HepG2 (cell line): ENCODE measurements around the gene HNRNPA1L2. TPM values are rescaled to one million over a fixed set of nuclear protein-coding genes. Genes with fewer than 3 reads are reported as not detected.

ENCODE experiments used
- DNMT1 ChIP-seq: sonication (generic); formaldehyde crosslinking; IDR thresholded peaks from 2 replicates; pipeline ENCODE4 v1.5.1; 2020; ENCODE audit warnings: mild to moderate bottlenecking, missing genetic modification reagents
- HNRNPH1 ChIP-seq: fragments of 200-400 bp; formaldehyde crosslinking; optimal IDR thresholded peaks from 2 replicates; pipeline ENCODE3; 2017; ENCODE audit warnings: mild to moderate bottlenecking, low read depth, low read length
- HNRNPL ChIP-seq: fragments of 200-400 bp; formaldehyde crosslinking; IDR thresholded peaks from 2 replicates; pipeline ENCODE4 v1.6.1; 2017; ENCODE audit warnings: mild to moderate bottlenecking, low read depth, low read length
- KDM5B ChIP-seq: sonication (generic); formaldehyde crosslinking; IDR thresholded peaks from 2 replicates; pipeline ENCODE4 v1.4.0; 2020; ENCODE audit warnings: missing genetic modification reagents, mild to moderate bottlenecking, borderline replicate concordance
- KDM6A ChIP-seq: IDR thresholded peaks from 2 replicates; pipeline ENCODE4 v1.6.1; 2016; ENCODE audit warnings: low read depth
- MXI1 ChIP-seq: IDR thresholded peaks from 3 replicates; pipeline ENCODE4 v1.6.1; 2012; ENCODE audit warnings: low read depth, low read length, inconsistent platforms, borderline replicate concordance
- NCOR1 ChIP-seq: fragments of 200-600 bp; sonication (generic); IDR thresholded peaks from 2 replicates; pipeline ENCODE4 v1.7.0; 2017; ENCODE audit warnings: antibody characterized with exemption, low read length, borderline replicate concordance
- RBAK ChIP-seq: sonication (generic); formaldehyde crosslinking; IDR thresholded peaks from 2 replicates; pipeline ENCODE4 v1.5.1; 2020; ENCODE audit warnings: mild to moderate bottlenecking, missing genetic modification reagents
- RNF2 ChIP-seq: fragments of 450-650 bp; conservative IDR thresholded peaks from 2 replicates; pipeline ENCODE4 v1.6.1; 2016; ENCODE audit warnings: low read depth
- SMAD1 ChIP-seq: sonication (generic); formaldehyde crosslinking; IDR thresholded peaks from 2 replicates; pipeline ENCODE4 v1.4.0; 2020; ENCODE audit warnings: missing genetic modification reagents, low read depth, mild to moderate bottlenecking, borderline replicate concordance
- SP140L ChIP-seq: sonication (generic); formaldehyde crosslinking; IDR thresholded peaks from 2 replicates; pipeline ENCODE4 v1.4.0; 2020; ENCODE audit warnings: missing genetic modification reagents, borderline replicate concordance
- TCF7L2 ChIP-seq: IDR thresholded peaks from 2 replicates; pipeline ENCODE4 v1.6.1; 2011; ENCODE audit warnings: mild to moderate bottlenecking, low read depth, low read length, moderate library complexity
- ZFP36L2 ChIP-seq: sonication (generic); formaldehyde crosslinking; IDR thresholded peaks from 2 replicates; pipeline ENCODE4 v1.4.0; 2020; ENCODE audit warnings: missing genetic modification reagents
- ZNF124 ChIP-seq: sonication (generic); formaldehyde crosslinking; IDR thresholded peaks from 2 replicates; pipeline ENCODE4 v1.4.0; 2020; ENCODE audit warnings: missing genetic modification reagents
- ZNF136 ChIP-seq: sonication (generic); formaldehyde crosslinking; IDR thresholded peaks from 2 replicates; pipeline ENCODE4 v1.8.1; 2022; ENCODE audit warnings: low read depth, mild to moderate bottlenecking, moderate library complexity, missing genetic modification reagents
- ZNF143 ChIP-seq: sonication (generic); formaldehyde crosslinking; IDR thresholded peaks from 2 replicates; pipeline ENCODE4 v1.4.0; 2020; ENCODE audit warnings: missing genetic modification reagents
- ZNF354B ChIP-seq: sonication (generic); formaldehyde crosslinking; IDR thresholded peaks from 2 replicates; pipeline ENCODE4 v1.8.0; 2022; ENCODE audit warnings: mild to moderate bottlenecking, missing genetic modification reagents
- ZNF564 ChIP-seq: sonication (generic); formaldehyde crosslinking; IDR thresholded peaks from 2 replicates; pipeline ENCODE4 v1.8.1; 2023; ENCODE audit warnings: mild to moderate bottlenecking, missing genetic modification reagents
- ZNF577 ChIP-seq: sonication (generic); formaldehyde crosslinking; IDR thresholded peaks from 2 replicates; pipeline ENCODE4 v1.4.0; 2020; ENCODE audit warnings: mild to moderate bottlenecking, low read depth, missing genetic modification reagents, borderline replicate concordance
- ZNF652 ChIP-seq: IDR thresholded peaks from 2 replicates; pipeline ENCODE4 v1.6.1; 2016; ENCODE audit warnings: low read depth, borderline replicate concordance
- ZNF674 ChIP-seq: sonication (generic); formaldehyde crosslinking; IDR thresholded peaks from 2 replicates; pipeline ENCODE4 v1.5.0; 2020; ENCODE audit warnings: low read depth, mild to moderate bottlenecking, missing genetic modification reagents
- polyA plus RNA-seq, 8 experiments: library from polyadenylated mRNA; depleted of rRNA in 3 of 8; stranded (reverse) in 7 of 8; unstranded in 1 of 8; fragments of >200 nt; fragmentation: Illumina TruSeq in 4 of 8; extraction: Trizol in 4 of 8; gene quantifications; 2 replicates each; pipeline versions ENCODE4 v1.2.1 to v1.2.3, GENCODE V29; 2011 to 2016; ENCODE audit warnings: low read depth in 4 of 8, missing spikeins in 1 of 8, mixed read lengths in 1 of 8; ENCODE audit not compliant: insufficient read depth in 1 of 8
- total RNA-seq, 5 experiments: library from RNA; depleted of rRNA; stranded (reverse); fragments of >200 nt; fragmentation: Illumina TruSeq; extraction: Trizol; gene quantifications; 2 replicates each; pipeline ENCODE4 v1.2.3, GENCODE V29; 2016; ENCODE audit warnings: low read depth in 1 of 5
- TF ChIP-seq, protein P1 (sequence below): sonication (generic); formaldehyde crosslinking; IDR thresholded peaks from 2 replicates; pipeline ENCODE4 v1.8.0; 2022; ENCODE audit warnings: missing genetic modification reagents, mild to moderate bottlenecking, inconsistent platforms, borderline replicate concordance
- TF ChIP-seq, protein P2 (sequence below): sonication (generic); formaldehyde crosslinking; IDR thresholded peaks from 2 replicates; pipeline ENCODE4 v1.4.0; 2020; ENCODE audit warnings: missing genetic modification reagents, borderline replicate concordance
- TF ChIP-seq, protein P3 (sequence below): sonication (generic); formaldehyde crosslinking; IDR thresholded peaks from 2 replicates; pipeline ENCODE4 v1.4.0; 2020; ENCODE audit warnings: missing genetic modification reagents, mild to moderate bottlenecking, borderline replicate concordance

The HNRNPA1L2 gene
- total and polyA plus RNA-seq, 2 of the 13 experiments (the other 11 are each of a cell fraction or from before 2014, with no cell fraction given) = 3.6 to 7.1 TPM

DNA sequence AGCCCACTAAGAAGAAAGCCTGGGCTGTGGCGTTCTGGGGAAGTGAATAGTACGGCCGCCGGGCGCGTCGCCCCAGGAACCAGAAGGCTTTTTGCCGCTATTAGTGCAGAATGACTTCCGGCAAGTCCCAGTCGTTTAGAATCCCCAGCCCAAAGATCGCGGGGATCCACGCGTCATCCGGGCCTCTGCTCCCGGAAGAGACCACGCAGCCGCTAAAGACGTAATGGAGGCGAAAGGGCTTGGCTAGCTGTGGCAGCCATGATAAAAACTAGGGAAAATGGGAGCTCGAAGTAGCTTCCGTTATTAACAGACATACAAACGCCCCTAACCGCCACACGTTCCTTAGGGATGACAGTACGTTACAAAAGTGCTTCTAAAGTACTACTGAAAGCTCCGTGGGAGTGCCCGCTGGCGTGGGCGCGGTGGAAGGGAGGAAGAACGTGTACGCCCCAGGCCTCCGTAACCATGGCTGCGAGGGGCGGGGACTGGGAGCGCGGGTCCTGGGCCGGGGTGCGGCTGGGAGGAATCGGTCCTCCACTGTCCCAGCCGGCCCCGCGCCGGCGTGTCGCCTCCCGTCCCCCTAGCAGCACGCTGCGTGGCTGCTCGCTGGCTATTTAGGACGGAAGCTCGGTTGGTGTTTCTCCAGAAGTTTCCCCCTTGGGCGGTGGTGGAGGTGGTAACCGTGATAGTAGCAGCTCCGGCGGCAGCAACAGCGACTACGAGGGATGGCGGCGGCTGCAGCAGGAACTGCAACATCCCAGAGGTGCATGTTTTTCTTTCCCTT, 10.2 kb downstream of the HNRNPA1L2 start, which contains the start of gene SUGT1 (continued):
- TF ChIP-seq KDM5B (CRISPR knock-in tag) (peak; percentile 93), ZFP36L2 (no peak), RBAK (CRISPR knock-in tag) (no peak), SMAD1 (CRISPR knock-in tag) (no peak), HNRNPH1 (no peak), SP140L (CRISPR knock-in tag) (0 out of 2 replicates have a peak, but pooled peaks have one; percentile 47), ZNF674 (CRISPR knock-in tag) (no peak), NCOR1 (no peak), HNRNPL (no peak), TCF7L2 (no peak), ZNF143 (peak; percentile 77), ZNF564 (0 out of 2 replicates have a peak, but pooled peaks have one; percentile 28), ZNF136 (CRISPR knock-in tag) (no peak; the same call in 1 of the 2 replicates), ZNF652 (CRISPR knock-in tag) (peak; percentile 73), ZNF354B (CRISPR knock-in tag) (no peak), DNMT1 (CRISPR knock-in tag) (no peak), MXI1 (peak; percentile 87; the same call in 2 of the 3 replicates), ZNF124 (no peak; the same call in 1 of the 2 replicates), KDM6A (CRISPR knock-in tag) (no peak), RNF2 (peak; percentile 8; the same call in 1 of the 2 replicates), ZNF577 (no peak)
- TF ChIP-seq, protein P1, sequence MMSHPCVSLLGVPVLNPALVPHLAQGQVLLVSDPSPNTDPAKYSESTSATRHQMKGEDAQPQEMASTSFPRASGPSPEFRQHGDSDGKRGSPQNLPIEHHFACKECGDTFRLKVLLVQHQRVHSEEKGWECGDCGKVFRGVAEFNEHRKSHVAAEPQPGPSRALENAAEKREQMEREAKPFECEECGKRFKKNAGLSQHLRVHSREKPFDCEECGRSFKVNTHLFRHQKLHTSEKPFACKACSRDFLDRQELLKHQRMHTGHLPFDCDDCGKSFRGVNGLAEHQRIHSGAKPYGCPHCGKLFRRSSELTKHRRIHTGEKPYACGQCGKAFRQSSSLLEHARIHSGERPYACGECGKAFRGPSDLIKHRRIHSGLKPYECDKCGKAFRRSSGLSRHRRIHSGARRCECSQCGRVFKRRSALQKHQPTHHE = peak; percentile 87
- TF ChIP-seq, protein P2, sequence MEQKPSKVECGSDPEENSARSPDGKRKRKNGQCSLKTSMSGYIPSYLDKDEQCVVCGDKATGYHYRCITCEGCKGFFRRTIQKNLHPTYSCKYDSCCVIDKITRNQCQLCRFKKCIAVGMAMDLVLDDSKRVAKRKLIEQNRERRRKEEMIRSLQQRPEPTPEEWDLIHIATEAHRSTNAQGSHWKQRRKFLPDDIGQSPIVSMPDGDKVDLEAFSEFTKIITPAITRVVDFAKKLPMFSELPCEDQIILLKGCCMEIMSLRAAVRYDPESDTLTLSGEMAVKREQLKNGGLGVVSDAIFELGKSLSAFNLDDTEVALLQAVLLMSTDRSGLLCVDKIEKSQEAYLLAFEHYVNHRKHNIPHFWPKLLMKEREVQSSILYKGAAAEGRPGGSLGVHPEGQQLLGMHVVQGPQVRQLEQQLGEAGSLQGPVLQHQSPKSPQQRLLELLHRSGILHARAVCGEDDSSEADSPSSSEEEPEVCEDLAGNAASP (CRISPR knock-in tag) = no peak; the same call in 1 of the 2 replicates
- TF ChIP-seq, protein P3, sequence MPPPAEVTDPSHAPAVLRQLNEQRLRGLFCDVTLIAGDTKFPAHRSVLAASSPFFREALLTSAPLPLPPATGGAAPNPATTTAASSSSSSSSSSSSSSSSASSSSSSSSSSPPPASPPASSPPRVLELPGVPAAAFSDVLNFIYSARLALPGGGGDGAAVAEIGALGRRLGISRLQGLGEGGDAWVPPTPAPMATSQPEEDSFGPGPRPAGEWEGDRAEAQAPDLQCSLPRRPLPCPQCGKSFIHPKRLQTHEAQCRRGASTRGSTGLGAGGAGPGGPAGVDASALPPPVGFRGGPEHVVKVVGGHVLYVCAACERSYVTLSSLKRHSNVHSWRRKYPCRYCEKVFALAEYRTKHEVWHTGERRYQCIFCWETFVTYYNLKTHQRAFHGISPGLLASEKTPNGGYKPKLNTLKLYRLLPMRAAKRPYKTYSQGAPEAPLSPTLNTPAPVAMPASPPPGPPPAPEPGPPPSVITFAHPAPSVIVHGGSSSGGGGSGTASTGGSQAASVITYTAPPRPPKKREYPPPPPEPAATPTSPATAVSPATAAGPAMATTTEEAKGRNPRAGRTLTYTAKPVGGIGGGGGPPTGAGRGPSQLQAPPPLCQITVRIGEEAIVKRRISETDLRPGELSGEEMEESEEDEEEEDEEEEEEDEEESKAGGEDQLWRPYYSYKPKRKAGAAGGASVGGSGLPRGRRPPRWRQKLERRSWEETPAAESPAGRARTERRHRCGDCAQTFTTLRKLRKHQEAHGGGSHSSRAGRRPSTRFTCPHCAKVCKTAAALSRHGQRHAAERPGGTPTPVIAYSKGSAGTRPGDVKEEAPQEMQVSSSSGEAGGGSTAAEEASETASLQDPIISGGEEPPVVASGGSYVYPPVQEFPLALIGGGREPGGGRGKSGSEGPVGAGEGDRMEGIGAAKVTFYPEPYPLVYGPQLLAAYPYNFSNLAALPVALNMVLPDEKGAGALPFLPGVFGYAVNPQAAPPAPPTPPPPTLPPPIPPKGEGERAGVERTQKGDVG (CRISPR knock-in tag) = peak; percentile 75; the same call in 1 of the 2 replicates
